A549 treated with RU486 at 1 μM for 4 hours (cell line): Measurements from ENCODE around the gene MT1A. TPM values are rescaled to one million over a fixed set of nuclear protein-coding genes. Genes with fewer than 3 reads are reported as not detected.

Experiments
- total RNA-seq: library from RNA; stranded (reverse); fragments of 200-300 nt; extraction: Qiagen RNA extraction; gene quantifications from 5 replicates; pipeline ENCODE4 v1.2.3, GENCODE V29; 2022; ENCODE audit warnings: low read depth

MT1A gene
- 17.0 to 21.0 TPM (median 17.8 TPM) in 5 replicates for total RNA-seq

GRCh38 chr16:56637814-56638750 is at the start of gene MT1A:
Gene MT1A (plus strand): TSS chr16:56638666. CDS start chr16:56638739, 73 bp downstream.

GRCh38 chr16:56589141-56590039 is 49.1 kb upstream of the MT1A start, which contains the start of gene MT3:
Gene MT3 (plus strand): TSS chr16:56589528. CDS start chr16:56589591, 63 bp downstream.

GRCh38 chr16:56608043-56608875 is 30.2 kb upstream of the MT1A start, which contains the start of gene MT2A:
Gene MT2A (plus strand): TSS chr16:56608584. CDS start chr16:56608656, 72 bp downstream.

GRCh38 chr16:56625140-56625942 is 13.1 kb upstream of the MT1A start, which contains the start of gene MT1E:
Gene MT1E (plus strand): TSS chr16:56625781. CDS start chr16:56625852, 71 bp downstream.

GRCh38 chr16:56632156-56632847 is 6.2 kb upstream of the MT1A start, which contains the start of gene MT1M:
Gene MT1M (plus strand): TSS chr16:56632659. CDS start chr16:56632732, 73 bp downstream.

GRCh38 chr16:56651586-56651985 is 13.1 kb downstream of the MT1A start, which contains the start of gene MT1B:
Gene MT1B (plus strand): TSS chr16:56651886. CDS start chr16:56651954, 68 bp downstream.

GRCh38 chr16:56657555-56658326 is 19.3 kb downstream of the MT1A start, which contains the start of gene MT1F:
Gene MT1F (plus strand): TSS chr16:56657959. CDS start chr16:56658059, 100 bp downstream.

GRCh38 chr16:56667581-56668571 is 29.4 kb downstream of the MT1A start, which contains the start of gene MT1G:
Gene MT1G (minus strand): TSS chr16:56668065. CDS start chr16:56667993, 72 bp downstream.

GRCh38 chr16:56669005-56669839 is 30.8 kb downstream of the MT1A start, which contains the start of gene MT1H:
Gene MT1H (plus strand): TSS chr16:56669814. CDS start chr16:56669885, 71 bp downstream.

GRCh38 chr16:56681939-56682702 is 43.7 kb downstream of the MT1A start, which contains the start of gene MT1X:
Gene MT1X (plus strand): TSS chr16:56682470. CDS start chr16:56682541, 71 bp downstream.

Other genes with a start within 250 kb of the MT1A start
- gene AMFR, start 213.1 kb upstream of the MT1A start, total RNA-seq, result 53.9 to 71.2 TPM (median 63.9 TPM) in 5 replicates
- gene NUDT21, start 187.3 kb upstream of the MT1A start, total RNA-seq, result 105 to 128 TPM (median 110 TPM) in 5 replicates
- gene OGFOD1, start 187.1 kb upstream of the MT1A start, total RNA-seq, result 58.4 to 100 TPM (median 74.5 TPM) in 5 replicates
- 12.0 to 24.6 TPM (median 19.4 TPM) in 5 replicates for gene BBS2, start 118.6 kb upstream of the MT1A start, total RNA-seq
- gene MT4, start 73.6 kb upstream of the MT1A start, total RNA-seq, result not detected in 5 replicates
- gene MT3, start 49.1 kb upstream of the MT1A start, total RNA-seq, result 0.40 to 0.54 TPM in 2 of 5 replicates, not detected in the others
- gene MT2A, start 30.1 kb upstream of the MT1A start, total RNA-seq, result 556 to 952 TPM (median 727 TPM) in 5 replicates
- gene MT1E, start 12.9 kb upstream of the MT1A start, total RNA-seq, result 0.95 TPM in 1 of 5 replicates, not detected in the others
- gene MT1M, start 6.0 kb upstream of the MT1A start, total RNA-seq, result not detected in 5 replicates
- not detected in 5 replicates for gene MT1B, start 13.2 kb downstream of the MT1A start, total RNA-seq
- 10.9 to 16.8 TPM (median 11.8 TPM) in 5 replicates for gene MT1F, start 19.3 kb downstream of the MT1A start, total RNA-seq
- not detected in 5 replicates for gene MT1G, start 29.4 kb downstream of the MT1A start, total RNA-seq
- gene MT1H, start 31.1 kb downstream of the MT1A start, total RNA-seq, result not detected in 5 replicates
- 177 to 256 TPM (median 193 TPM) in 5 replicates for gene MT1X, start 43.8 kb downstream of the MT1A start, total RNA-seq
- gene NUP93, start 91.5 kb downstream of the MT1A start, total RNA-seq, result 85.8 to 103 TPM (median 99.0 TPM) in 5 replicates
- not detected in 5 replicates for gene SLC12A3, start 226.5 kb downstream of the MT1A start, total RNA-seq